Mononuclear cell (primary cell): ENCODE data around the gene TCN1. TPM values are rescaled to one million over a fixed set of nuclear protein-coding genes. Genes with fewer than 3 reads are reported as not detected.
"Not testable (repeated sequence)": the region's sequence is repeated elsewhere in the genome, so short reads cannot be mapped to it uniquely, and the experiment has no call there.

Experiments used
- H3K27me3 ChIP-seq: 2 replicates; pipeline ENCODE4 v1.6.0; 2011; ENCODE audit warnings: low read length, control low read depth; ENCODE audit not compliant: insufficient read depth
- H3K4me1 ChIP-seq: 2 replicates; pipeline ENCODE4 v1.5.1; 2011; ENCODE audit warnings: mild to moderate bottlenecking, low read length, control low read depth; ENCODE audit not compliant: insufficient read depth
- H3K4me3 ChIP-seq: 2 replicates; pipeline ENCODE4 v1.5.1; 2011; ENCODE audit warnings: mild to moderate bottlenecking, low read length, moderate library complexity
- H3K9me3 ChIP-seq: 2 replicates; pipeline ENCODE4 v1.5.1; 2011; ENCODE audit warnings: low read depth, mild to moderate bottlenecking, control low read depth, low read length
- total RNA-seq: library from RNA; depleted of rRNA; stranded (reverse); fragments of >200 nt; gene quantifications from one replicate; pipeline ENCODE4 v1.2.3, GENCODE V29; 2012

Gene TCN1
- total RNA-seq, 1 donor: 0.52 TPM

DNA sequence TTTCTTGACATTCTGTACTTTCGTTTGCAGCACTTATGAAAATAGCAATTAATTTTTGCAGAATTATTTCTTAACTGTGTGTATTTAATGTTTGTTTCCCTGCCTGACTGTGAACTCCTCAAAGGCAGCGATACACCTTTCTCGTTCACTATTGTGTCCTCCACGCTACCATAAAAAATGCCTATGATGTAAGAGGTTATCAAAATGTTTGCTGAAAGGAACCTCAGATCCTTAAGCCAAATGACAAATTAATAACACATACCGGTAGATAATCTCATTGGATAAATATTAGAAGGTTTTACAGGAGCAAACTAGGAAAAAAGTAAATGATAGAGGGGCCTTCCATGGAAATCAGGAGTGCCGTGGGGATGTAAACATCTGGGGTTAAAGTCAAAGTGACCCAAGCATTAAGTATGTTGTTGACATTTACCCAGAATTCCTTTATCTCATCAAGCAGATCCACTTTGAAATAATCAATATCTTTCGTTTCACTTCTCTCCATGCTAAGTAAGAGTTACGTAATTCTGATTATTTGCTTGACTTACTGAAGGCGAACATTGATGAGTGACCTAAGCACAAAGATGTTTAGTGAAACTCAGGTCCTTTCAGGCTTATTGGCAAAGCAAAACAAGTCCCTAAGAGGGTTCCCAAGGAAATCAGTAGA lies 9.7 kb upstream of the TCN1 start:
- H3K27me3 ChIP-seq: no peaks in the 10 kb centered on the region
- no peaks in the 10 kb centered on the region for H3K9me3 ChIP-seq
- H3K4me1 ChIP-seq: no peaks in the 10 kb centered on the region
- no peak overlapping the region for H3K4me3 ChIP-seq

- no peaks in the 10 kb centered on the region for H3K27me3 ChIP-seq
- peaks cover 5% of the 10 kb centered on the region for H3K9me3 ChIP-seq
- no peak overlapping the region for H3K4me3 ChIP-seq
- H3K4me1 ChIP-seq: no peaks in the 10 kb centered on the region
These were observed 5.8 kb upstream of the TCN1 start for GRCh38 chr11:59872076-59872475.

DNA sequence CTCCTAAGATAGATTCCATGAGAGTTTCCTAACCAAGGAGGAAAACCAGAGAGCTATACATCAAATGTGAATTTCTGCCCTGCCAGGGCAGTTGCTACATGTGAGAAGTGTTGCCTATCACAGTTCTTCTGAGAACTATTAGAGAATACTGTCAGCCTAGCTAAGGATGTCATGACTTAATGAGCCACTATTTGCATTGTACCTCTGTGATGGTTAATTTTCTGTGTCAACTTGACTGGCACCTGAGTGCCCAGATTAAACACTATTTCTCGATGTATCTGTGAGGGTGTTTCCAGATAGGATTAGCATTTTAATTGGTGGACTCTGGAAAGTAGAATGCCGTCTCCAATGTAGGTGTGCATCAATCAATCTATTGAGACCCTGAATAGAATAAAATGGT lies 1.7 kb upstream of the TCN1 start:
- Histone ChIP-seq H3K9me3 (peaks cover 5% of the 10 kb centered on the region), H3K27me3 (no peaks in the 10 kb centered on the region), H3K4me1 (no peaks in the 10 kb centered on the region), H3K4me3 (no peak overlapping the region)

DNA sequence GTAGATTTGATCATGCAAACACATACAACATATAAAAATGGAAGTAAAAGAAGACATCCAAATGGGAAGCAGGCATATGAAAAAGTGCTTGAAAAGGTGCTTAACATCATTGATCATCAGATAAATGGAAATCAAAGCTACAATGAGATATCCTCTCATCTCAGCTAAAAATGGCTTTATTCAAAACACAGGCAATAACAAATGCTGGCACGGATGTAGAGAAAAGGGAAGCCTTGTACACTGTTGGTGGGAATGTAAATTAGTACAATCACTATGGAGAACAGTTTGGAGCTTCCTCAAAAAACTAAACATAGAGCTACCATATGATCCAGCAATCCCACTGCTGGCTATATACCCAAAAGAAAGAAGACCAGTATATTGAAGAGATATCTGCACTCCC lies 549 bp upstream of the TCN1 start:
- Histone ChIP-seq H3K4me3 (no peak overlapping the region), H3K4me1 (no peaks in the 10 kb centered on the region), H3K27me3 (no peaks in the 10 kb centered on the region), H3K9me3 (peaks cover 5% of the 10 kb centered on the region)

DNA sequence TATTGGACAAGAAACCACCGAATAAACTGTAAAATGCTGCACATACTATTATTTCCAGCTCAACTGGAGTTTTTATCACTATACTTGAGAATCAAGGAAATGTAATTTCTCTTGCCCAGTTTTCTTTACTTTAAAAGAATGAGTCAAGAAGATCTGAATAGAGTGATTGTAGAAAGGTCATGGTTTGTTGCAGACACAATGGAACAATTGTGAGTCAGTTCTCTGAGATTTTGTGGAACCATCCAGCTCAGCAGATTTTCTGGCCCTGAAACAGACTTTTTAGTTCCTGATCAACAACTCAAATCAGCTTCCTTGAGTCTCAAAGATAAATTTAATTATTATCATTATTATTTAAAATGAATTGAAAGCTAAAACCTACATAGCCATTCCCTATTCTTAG lies 1.3 kb downstream of the TCN1 start:
- H3K27me3 ChIP-seq: no peaks in the 10 kb centered on the region

DNA sequence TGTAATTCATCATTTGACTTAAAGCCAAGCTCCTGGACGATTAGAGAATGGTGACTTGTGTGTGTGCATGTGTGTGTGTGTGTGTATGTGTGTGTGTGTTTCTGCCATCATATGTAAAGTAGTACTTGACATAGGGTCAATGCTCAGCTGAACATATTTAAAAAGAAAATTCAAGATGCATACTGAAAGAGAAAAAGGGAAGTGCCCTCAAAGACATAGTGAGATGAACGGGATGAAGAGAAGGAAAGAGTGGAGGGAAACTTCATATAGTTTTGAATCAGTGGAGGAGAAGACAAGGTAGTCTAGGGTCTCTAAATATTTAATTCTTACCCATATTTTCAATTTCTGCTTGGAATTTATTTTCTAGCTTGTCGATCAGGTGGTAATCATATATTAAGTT lies 4.0 kb downstream of the TCN1 start:
- Histone ChIP-seq H3K9me3 (no peaks in the 10 kb centered on the region), H3K4me1 (peaks cover 9% of the 10 kb centered on the region), H3K27me3 (no peaks in the 10 kb centered on the region), H3K4me3 (no peak overlapping the region)

More for the DNA sequence above, 1.3 kb downstream of the TCN1 start:
- H3K4me1 ChIP-seq: no peaks in the 10 kb centered on the region
- no peaks in the 10 kb centered on the region for H3K9me3 ChIP-seq
- no peak overlapping the region for H3K4me3 ChIP-seq

DNA sequence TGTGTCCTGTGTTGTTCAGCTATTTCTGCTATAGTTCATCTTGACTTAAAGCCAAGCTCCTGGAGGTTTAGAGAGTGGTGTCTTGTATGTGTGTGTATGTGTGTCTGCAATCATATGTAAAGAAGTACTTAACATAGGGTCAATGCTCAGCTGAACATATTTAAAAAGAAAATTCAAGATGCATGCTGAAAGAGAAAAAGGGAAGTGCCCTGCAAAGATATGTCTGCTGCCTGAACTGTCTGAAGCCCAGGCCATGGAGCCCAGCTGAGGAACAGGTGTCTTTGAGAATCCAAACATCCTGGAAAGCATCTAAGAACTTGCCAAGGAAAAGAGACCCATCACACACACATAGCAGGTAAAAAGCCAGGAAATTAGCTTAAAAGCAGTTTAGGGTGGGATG lies 6.6 kb downstream of the TCN1 start:
- H3K9me3 ChIP-seq: no peaks in the 10 kb centered on the region
- H3K27me3 ChIP-seq: no peaks in the 10 kb centered on the region
- H3K4me1 ChIP-seq: peaks cover 9% of the 10 kb centered on the region
- no peak overlapping the region for H3K4me3 ChIP-seq

- Histone ChIP-seq H3K9me3 (no peaks in the 10 kb centered on the region), H3K27me3 (no peaks in the 10 kb centered on the region), H3K4me1 (peaks cover 9% of the 10 kb centered on the region), H3K4me3 (no peak overlapping the region)
These were observed 8.6 kb downstream of the TCN1 start for GRCh38 chr11:59857439-59858434.

DNA sequence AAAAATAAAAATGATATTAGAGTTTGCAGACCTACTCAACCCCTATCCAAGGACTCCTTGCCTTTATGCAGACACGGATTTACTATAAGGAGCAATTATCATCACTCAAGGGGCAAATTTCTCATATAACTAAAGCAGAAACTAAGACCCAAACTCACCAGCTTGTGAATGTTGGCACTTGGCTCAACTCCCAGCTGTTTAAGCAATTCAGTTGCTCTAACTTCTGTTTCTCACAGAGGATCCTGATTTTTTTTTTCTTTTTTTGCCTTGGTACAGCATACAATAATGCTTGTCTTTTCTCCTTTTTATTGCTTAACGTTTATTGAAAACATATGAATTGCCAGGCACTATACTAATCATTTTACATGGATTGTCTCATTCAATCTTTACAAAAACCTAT lies 11.4 kb downstream of the TCN1 start:
- no peaks in the 10 kb centered on the region for H3K9me3 ChIP-seq
- peaks cover 9% of the 10 kb centered on the region for H3K4me1 ChIP-seq
- no peaks in the 10 kb centered on the region for H3K27me3 ChIP-seq
- no peak overlapping the region for H3K4me3 ChIP-seq

- not testable (repeated sequence) for H3K4me1 ChIP-seq, H3K9me3 ChIP-seq, H3K4me3 ChIP-seq, H3K27me3 ChIP-seq
These were observed 14.9 kb downstream of the TCN1 start for GRCh38 chr11:59851416-59851815.

DNA sequence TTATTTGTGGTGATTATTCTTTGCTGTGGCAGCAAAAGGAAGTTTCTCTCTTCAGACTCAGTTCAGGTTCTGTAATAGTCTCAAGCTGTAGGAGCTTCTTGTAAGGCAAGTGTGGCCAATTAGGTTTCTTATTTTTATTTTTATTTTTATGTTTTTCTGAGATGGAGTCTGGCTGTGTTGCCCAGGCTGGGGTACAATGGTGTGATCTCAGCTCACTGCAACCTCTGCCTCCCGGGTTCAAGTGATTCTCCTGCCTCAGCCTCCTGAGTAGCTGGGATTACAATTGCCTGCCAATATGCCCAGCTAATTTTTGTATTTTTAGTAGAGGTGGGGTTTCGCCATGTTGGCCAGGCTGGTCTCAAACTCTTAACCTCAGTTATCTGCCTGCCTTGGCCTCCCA lies 16.7 kb downstream of the TCN1 start:
- not testable (repeated sequence) for H3K4me1 ChIP-seq, H3K27me3 ChIP-seq, H3K4me3 ChIP-seq, H3K9me3 ChIP-seq

GRCh38 chr11:59849129-59849528 lies 17.2 kb downstream of the TCN1 start:
- Histone ChIP-seq H3K9me3 (no peaks in the 10 kb centered on the region), H3K4me1 (no peaks in the 10 kb centered on the region), H3K27me3 (no peaks in the 10 kb centered on the region), H3K4me3 (no peak overlapping the region)

- not testable (repeated sequence) for H3K9me3 ChIP-seq, H3K27me3 ChIP-seq, H3K4me1 ChIP-seq, H3K4me3 ChIP-seq
These were observed 17.8 kb downstream of the TCN1 start for GRCh38 chr11:59848439-59848838.

- no peaks in the 10 kb centered on the region for H3K27me3 ChIP-seq
- no peaks in the 10 kb centered on the region for H3K9me3 ChIP-seq
- H3K4me3 ChIP-seq: no peak overlapping the region
- H3K4me1 ChIP-seq: no peaks in the 10 kb centered on the region
These were observed 18.7 kb downstream of the TCN1 start for GRCh38 chr11:59847626-59848025.

- H3K4me1 ChIP-seq: no peaks in the 10 kb centered on the region
- H3K27me3 ChIP-seq: no peaks in the 10 kb centered on the region
- no peak overlapping the region for H3K4me3 ChIP-seq
- no peaks in the 10 kb centered on the region for H3K9me3 ChIP-seq
These were observed 19.7 kb downstream of the TCN1 start for GRCh38 chr11:59846556-59846955.

- no peaks in the 10 kb centered on the region for H3K9me3 ChIP-seq
- no peaks in the 10 kb centered on the region for H3K27me3 ChIP-seq
- H3K4me3 ChIP-seq: no peak within 1 kb of the TSS
These were observed 20.9 kb downstream of the TCN1 start, which contains the start of gene CBLIF for GRCh38 chr11:59845399-59845798. Gene CBLIF (minus strand): TSS chr11:59845499. CDS start chr11:59845453, 46 bp downstream.

More at GRCh38 chr11:59845399-59845798, 20.9 kb downstream of the TCN1 start, which contains the start of gene CBLIF:
- H3K4me1 ChIP-seq: no peaks in the 10 kb centered on the region
